Activated CD8-positive, alpha-beta memory T cell treated with anti-CD3 and anti-CD28 coated beads for 4 hours (primary cell): ENCODE results near the gene FAM193B.
A peak's percentile ranks its signal among the peaks of the same experiment; 100 is the strongest.

ENCODE experiments used
- DNase-seq, 2 donors: peaks; one replicate each; pipeline ENCODE4 v3.0.0-alpha.2; 2020; ENCODE audit warnings: low read depth in 2 of 2

Gene FAM193B

DNA sequence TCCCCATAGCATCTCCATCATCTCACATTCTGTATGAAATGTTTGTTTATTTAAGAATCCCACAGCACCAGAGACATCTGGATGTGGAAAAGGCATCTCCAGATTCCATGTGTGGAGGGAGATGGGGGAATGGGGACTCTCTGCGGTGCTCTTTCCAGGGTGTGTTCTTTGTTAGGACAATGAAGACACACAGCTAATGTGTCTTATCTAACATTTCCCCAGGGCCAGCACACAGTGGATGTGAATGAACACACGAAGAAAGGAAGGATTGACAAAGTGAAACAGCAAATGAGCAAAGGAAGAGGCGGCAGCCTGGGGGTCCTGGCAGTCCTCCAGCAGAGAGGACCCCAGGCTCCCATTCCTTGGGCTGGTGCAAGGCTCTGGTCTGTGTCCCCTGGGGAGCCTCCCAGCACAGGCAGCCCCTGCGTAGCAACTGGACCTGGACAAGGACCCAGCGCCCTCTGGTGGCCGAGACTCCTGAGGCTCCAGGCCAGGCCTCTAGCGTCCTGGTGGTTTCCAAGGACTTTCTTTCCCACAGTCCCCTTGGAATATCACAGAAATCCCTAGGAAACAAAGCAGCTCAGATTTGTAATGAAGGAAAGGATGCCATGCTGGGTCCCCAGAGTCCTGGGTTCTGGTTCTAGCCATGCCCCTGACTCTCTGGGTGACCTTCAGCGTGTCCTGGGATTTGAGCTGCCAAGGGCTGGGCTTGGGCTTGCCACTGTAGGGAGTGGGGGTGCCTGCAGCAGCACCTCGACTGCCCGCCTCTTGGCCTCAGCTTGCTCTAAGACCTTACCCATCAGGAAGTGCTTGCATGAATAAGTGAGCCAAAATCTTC, 53.5 kb downstream of the FAM193B start:
- DNase-seq, result peak; percentile 69 to 77

DNA sequence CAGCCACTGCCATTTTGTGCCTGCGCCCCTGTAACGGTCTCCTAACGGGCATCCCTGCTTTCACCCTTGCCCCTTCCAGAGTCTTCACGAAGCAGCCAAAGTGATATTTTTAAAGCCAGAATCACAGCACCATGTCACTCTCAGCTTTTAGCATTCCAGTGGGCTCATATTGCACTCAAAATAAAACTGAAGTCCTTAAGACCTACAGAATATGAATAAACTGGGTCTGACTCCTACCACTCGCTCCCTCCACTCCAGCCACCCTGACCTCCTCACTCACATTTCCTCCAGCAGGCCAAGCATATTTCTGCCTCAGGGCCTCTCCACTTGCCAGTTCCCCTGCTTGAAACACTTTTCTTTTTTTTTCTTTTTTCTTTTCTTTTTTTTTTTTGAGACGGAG, 54.5 kb downstream of the FAM193B start:
- DNase-seq, result no peak

DNA sequence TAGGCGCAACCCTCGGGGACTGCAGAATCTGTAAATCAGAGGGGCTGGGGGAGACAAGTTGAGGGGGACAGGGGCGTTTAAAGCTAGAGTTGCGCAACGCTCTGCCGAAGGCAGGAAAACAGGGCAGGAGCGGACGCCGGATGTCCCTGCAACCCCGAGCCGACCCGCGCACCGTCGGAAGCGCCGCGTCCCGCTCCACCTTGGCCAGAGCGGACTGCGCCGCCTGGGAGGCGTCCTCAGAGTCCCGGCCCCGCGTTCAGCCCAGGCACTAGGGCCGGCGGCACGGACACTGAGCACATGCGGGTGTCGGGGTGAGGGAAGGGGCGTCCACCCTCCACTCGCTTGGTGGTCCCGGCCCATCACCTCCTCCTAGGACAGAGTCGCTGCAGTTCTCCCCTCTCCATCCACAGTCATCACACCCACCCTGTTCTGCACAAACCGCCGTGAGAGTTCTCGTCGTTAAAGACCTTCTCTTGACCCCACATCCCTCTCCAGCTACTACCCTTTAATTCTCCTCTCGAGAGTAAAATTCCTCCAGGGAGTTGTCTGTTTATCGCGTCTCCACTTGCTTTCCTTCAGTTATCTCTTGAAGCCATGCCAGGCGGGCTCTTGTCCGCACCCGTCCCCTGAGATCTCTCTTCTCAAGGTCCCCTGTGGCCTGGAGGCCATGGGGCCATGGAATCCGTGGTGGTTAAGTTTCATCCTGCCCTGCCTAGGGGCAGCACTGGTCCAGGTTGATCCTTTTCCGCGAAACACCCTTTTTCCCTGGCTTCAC, 56.2 kb downstream of the FAM193B start:
- DNase-seq, result no peak

DNA sequence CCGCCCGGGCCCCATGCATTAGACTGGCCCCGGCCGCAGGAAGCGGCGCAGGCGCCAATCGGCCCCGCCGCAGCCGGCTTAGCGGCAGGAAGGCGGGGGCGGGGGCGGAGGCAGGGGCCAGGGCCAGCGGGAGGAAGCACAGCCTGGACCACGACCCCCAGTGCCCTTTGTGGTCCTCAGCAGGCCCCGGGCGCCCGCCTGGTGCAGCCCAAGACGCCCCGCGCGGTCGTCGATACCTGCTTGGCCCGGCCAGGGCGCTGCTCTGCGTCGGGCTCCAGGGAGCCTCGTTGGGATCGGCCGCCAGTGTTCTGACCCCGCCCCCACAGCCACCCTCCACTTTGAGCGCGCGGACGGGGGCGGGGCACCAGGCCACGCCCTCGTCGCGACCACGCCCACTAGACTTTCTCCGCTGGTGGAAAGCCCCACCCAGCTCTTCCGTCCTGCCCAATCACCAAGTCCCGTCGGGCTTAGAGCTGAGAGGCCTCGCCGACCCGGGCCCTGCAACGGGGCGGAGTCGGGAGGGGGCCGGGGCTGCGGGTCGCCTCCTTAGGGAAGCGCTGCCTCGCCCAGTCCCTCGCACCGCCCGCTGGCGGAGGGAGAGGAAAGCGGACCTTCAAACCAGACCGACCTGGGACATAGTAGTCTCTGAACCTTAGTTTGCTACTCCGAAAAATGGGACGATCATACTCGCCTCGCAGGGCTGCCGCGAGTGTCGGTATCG, 56.9 kb downstream of the FAM193B start, which contains the start of gene PDLIM7:
Gene PDLIM7, minus strand, starts transcription at position 313 of the 721 bp plus-strand sequence. CDS start 1,092 bp downstream, outside the sequence.
- peak; percentile 83 to 87 for DNase-seq

DNA sequence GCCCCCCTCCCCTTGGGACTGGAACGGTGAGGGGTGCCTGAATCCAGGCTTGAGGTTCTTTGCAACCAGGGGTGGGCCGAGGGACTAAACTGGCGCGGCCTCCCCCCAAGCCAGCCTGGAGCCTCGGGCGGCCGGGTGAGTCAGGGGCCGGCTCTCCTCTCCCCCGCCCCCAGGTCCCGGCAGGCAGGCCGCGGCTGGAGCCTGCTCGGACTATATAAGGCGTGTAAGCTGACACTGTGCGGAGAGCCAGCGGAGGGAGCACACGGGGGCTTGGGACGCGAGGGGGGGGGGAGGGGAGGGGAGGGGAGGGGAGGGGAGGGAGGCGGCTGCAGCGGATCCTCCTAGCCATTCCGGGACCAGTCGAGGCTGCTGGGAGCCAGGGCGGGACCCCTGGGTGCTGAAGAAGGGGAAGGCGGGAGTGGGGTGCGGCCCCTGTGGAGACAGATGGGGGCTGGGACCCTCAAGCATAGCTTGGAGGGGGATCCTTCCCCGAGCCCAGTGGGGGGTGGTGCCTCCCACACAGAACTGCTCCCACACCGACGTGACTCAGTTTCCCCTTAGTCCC, 57.6 kb downstream of the FAM193B start:
- DNase-seq, result no peak

DNA sequence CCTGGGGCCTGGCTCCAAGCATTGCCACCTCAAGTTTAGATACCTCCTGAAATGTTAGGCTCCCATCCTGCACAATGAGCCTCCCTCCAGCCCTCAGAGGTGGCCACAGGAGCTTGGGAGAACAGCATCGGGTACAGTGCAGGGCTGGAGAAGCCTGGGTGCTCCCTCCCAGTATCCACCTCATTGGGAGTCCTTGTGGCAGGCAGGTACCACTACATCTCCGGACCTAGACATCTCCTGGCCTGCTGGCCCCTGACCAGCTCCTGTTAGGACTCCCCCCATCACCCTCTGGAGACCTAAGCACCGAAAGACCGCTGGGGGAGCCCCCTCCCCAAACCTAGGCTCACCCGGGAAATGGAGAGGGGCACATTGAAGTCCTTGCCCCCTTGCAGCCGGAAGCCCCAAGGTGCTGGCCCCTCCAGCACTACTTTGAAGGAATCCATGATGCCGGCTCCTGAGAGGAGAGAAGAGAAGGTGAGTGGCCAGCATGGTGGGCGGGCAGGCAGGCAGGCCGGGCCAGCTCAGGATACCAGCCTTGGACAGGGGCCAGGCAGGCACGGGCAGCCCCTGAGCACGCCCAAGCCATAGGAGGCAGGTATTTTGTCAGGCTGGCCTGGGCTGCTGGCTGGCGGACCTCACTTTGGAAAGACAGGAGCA, 58.2 kb downstream of the FAM193B start:
- no peak for DNase-seq

DNA sequence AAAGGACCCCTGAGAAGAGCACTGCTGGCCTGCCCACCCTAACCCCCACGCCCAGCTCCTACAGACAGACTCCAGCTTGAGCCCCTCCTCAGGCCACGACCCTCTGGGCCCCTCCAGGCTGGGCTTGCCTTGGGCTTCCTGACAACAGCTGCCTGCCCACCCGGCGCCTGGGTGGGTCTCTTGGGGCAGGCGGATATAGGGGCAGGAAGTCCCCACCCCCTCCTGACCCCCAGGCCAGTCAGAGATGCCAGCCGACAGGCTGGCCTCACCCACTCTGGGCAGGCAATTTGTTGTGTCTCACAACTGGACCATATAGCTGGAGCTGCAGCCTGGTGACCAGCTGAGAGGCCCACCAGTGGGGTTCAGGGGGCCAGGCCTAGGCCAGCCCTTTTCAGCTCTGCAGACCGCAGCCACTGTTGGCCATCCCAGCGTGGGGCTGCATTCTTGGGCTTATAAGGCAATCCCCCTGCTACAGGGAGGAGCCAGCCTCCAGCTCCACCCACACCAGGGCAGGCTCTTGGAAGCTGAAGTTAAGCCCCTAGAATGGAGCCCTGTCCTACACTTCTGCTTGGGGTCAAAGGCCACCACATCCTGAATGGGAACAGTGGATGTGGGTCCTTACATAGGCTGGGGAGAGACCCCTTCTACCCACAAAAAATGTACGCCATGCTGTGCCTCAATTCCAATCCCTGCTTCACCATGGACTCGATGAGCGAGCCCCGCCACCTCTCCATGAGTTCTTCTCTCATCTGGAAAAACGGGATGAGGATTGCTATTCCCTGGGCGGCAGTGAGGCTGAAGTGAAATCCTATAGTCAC, 58.9 kb downstream of the FAM193B start:
- DNase-seq, result no peak

DNA sequence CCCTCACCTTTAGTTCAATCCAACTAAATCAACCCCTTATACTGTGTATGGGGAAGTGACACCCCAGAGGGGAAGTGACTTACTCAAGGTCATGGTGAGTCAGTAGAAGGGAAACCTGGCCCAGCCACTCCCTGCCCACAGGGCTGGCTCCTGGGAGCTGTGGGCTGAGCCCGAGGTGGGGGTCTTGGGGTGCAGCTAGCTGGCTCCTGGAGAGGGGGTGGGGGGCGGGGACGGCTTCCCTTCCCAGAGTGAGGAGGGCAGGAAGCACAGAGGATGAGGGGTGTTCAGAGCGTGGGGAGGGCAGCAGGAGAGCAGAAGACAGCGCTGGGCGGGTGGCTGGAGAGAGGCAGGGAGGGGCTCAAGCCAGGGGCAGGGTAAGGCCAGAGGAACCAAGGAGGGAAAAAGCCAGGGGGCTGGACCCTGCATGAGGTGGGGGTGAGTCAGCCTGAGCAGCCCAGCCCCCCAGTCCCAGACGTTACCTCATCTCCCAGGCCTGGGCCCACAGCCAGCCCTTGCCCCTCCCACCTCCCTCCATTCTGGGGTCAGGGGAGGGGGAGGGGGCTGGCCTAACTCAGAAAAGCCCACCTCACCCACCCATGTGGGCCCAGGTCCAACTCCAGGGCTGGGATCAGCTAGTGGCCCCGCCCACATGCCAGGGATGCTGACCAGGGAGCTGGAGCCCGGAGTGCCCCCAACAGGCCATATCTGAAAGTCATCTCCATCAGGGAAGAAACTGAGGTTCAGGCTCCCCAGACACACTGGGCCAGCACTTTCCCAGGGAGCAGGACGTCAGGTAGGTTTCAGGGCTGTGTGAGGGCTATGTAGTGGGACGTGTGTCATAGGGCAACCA, 59.8 kb downstream of the FAM193B start:
- DNase-seq, result no peak

DNA sequence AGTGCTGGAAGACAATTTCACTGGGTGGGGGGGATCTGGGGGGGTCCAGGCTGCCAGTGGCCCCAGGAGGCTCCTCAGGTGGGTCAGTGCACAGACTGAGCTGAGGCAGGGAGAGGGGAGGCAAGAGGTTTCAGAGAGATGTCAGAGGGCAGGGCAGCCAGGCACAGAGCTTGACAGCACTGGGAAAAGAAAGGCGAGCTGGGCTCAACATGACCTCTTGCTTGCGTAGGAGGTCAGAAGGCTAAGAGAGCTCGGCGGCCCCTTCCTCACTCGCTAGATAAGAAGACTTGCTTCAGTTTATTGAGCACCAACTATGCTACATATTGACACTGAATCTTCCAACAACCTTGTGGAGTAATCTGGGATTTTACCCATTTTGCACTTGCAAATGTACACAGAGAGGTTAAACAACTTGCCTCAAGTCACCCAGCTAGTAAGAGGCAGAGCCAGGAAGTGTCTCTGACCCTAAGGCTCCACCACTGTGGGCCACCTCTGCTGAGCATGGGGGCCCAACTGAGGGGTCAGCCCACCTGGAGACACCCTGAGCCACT, 60.5 kb downstream of the FAM193B start:
- no peak for DNase-seq

DNA sequence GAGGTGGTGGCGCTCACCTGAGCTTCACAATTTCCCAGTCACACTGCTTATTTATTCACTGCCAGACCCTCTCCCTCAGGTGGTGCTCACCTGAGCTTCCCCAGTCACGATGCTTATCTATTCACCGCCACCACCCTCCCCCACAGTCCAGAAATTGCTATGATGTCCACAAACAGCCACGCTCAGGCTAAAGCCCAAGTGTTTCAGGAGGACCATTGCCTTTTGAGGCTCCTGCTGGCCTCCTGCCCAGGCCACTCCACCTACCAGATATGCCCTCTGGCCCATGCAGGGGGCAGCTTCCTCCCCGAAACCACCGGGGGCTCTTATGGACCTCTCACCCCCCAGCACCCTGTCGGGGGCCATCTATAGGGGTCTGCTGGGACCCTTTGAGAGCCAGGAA, 61.5 kb downstream of the FAM193B start:
- no peak for DNase-seq

DNA sequence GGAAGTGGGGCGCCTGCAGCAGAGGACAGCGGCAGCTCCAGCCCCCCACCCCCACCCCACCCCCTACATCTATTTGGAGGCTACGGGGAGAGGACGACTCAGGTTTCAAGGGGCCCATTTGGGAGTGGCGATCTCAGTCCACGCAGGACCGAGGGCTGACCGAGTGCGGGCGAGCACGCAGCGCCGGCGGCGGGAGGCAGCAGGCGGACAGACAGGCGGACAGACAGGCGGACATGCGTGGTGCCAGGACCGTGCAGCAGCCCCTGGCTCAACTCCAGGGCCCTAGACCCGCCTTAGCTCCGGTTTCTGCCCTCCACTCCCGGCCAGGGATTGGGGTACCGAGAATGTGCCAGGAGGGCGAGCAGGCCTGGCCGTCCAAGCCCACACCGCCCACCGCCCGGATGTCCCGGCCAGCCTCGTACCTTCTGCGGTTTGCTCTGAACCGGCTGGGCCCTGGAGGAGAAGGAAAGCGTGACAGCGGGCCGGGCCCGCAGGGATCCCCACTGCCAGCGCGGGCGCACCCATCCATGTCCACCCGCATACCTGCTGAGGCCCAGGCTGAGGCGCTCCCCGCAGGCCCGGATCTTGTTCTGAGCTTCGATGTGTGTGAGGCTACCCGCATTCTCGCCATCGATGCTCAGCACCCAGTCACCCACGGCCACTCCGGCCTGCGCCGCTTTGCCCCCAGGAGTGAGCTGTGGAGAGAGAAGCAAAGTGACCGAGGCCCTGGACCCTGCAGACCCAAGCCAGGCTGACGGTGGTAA, 62.2 kb downstream of the FAM193B start:
- no peak for DNase-seq

DNA sequence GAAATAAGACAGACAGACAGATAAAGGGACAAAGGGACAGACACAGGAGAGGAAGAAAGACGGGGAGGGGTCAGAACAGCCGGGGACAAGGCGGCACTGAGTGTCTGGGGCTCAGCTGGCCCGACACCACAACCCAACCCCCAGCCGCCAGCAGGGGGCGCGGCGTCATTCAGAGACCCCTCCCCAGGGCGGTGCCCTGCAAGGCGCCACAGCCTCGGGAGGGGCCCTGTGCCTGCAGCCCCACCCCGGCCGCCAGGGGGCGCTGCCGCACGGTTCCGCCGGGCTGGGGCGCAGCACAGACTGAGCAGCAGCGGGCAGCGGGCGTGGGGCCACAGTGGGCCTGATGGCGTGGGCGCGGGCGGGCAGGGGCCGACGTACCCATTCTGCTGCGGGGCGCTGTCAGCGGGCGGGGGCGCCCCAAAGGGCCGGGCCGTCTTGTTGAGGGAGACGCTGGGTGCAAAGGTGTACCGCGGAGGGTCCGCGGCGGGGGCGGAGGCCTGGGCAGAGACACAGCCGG, 62.9 kb downstream of the FAM193B start:
- DNase-seq, result no peak

DNA sequence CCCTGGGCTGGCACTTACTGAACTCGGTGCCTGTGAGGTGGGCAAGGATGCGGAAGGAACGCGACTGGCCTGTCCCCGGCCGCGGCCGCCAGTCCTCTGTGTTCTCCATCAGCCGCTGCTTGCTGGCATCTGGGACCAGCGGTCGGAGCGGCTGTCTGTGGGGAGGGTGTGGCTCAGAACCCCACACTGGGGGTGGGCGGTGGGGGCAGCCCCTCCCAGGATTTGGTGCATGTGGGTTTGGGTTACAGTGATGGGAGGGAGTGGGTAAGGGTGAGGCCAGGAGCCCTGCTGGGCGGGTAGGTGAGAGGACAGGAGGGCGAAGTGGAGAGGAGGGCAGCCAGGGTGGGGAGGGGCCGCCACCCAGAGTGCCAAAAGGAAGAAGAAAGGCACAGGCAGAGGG, 63.4 kb downstream of the FAM193B start:
- DNase-seq, result no peak

DNA sequence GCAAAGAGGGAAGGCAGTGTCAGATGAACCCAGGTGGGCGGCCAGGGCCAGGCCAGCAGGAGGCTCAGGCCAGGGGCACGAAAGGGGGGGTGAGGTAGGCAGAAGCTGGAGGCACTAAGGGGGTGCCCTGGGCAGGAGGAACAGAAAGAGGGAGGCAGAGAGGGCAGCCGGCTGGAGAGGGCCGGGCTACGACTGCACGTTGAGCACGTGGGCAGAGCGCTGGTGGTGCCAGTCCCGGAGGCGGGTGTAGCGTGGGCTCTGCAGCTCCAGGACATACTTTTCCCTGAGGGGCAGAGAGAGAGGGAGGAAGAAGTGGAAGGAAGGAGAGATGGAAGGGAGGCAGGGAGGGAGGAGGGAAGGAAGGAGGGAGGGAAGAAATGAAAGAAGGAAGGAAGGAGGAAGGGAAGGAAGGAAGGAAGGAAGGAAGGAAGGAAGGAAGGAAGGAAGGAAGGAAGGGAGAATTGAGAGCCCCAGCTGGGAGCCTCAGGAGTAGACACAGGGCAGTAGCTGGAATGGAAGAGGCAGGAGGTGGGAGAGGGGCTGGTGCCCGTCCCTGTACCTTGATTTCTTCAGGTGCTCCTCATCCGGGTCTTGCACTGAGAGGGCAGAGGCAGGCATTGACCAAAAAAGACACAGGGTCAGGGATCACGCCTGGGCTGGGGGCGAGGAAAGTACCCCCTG, 63.9 kb downstream of the FAM193B start:
- no peak for DNase-seq

DNA sequence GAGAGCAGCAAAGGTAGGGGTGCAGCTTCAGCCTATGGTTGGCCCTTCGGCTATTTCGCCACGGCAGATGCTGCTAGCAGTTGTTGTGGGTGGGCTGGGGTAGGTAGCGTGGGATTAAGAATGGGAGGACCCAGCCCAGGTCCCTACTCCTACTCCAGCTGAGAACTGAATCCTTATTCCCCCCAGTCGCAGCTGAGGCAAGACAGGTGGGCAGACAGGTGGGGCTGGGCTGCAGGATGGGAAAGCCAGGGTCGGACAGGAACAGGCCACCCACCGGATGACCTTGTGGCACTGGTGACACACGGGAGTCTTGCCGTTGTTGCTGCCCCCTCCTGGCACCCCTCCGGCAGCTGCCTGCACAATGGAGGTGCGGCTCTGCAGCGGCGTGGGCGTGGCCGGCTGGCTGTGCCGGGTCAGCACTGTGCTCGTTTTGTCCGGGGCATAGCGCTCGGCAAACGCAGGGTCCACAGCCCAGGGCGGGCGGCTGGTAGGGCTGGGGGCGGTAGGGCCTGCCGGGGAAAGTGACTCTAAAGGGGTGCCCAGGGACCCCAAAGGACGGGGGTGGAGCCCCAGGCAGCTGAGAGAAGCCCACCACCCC, 65.1 kb downstream of the FAM193B start:
- no peak for DNase-seq

DNA sequence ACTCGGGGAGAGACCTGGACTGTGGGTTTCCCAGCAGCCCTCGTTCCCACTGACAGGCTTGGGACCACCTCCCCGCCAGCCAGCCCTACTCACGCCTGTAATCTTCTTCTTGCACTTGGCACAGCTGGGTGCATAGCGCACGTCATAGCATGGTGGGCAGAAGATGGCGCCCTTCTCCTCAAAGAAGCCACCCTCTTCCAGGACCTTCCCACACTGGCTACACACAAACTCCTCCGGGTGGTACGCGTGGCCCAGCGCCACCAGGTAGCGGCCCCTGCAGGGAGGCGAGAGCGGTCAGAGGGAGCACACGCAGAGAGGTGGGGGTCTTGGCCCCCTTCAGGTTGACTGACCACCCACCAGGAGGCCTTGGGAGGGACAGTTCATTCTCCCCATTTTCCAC, 66.4 kb downstream of the FAM193B start:
- DNase-seq, result no peak

DNA sequence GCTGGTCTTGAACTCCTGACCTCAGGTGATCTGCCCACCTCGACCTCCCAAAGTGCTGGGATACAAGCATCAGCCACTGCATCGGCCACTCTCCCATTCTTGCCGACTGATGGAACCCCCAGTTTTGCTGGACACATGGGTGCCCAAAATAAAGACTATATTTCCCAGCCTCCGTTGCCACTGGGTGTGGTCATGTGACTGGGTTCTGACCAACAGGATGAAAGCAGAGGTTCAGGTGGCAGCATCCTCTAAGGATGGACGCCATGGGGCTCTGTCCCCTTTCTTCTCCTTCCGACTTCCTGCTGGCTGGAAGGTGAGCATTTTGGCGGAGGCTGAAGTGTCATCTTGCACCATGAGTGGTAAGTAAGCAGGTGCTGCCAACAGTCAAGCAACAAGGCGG, 67.2 kb downstream of the FAM193B start:
- DNase-seq, result no peak
